OCI-LY7 (cell line): ENCODE measurements around the gene KL. TPM values are rescaled to one million over a fixed set of nuclear protein-coding genes. Genes with fewer than 3 reads are reported as not detected.

Experiments used
- BruUV-seq: library from RNA; stranded (reverse); fragments of 400-500 nt; replicated peaks from 2 replicates; lab custom pipeline; 2021; lab: Mats Ljungman, UMichigan
- CTCF ChIA-PET: fragments of 300-600 bp; sonication (Branson Sonifier 250); formaldehyde crosslinking; loops from one replicate; lab custom pipeline; 2022; ENCODE audit warnings: antibody characterized with exemption; ENCODE audit not compliant: unreplicated experiment; lab: Charles Lee
- POLR2A ChIA-PET: fragments of 300-600 bp; sonication (Branson Sonifier 250); formaldehyde crosslinking; loops from one replicate; lab custom pipeline; 2022; ENCODE audit warnings: antibody characterized with exemption; lab: Charles Lee
- DNase-seq: peaks from one replicate; pipeline ENCODE4 v3.0.0-alpha.2; 2015; ENCODE audit warnings: low spot score
- H2AFZ ChIP-seq: fragments of 200-600 bp; sonication (generic), shearing (Covaris generic); 2 replicates; pipeline ENCODE4 v1.6.1; 2014; ENCODE audit warnings: mild to moderate bottlenecking, antibody characterized with exemption, low read length, moderate library complexity
- H3K27ac ChIP-seq: fragments of 200-600 bp; sonication (generic); 2 replicates; pipeline ENCODE4 v1.5.1; 2014; ENCODE audit warnings: mixed run types, low read depth, mild to moderate bottlenecking, moderate library complexity, low read length, inconsistent platforms; ENCODE audit not compliant: poor library complexity, severe bottlenecking
- H3K36me3 ChIP-seq: fragments of 200-600 bp; sonication (generic); 2 replicates; pipeline ENCODE4 v1.6.1; 2014; ENCODE audit warnings: mild to moderate bottlenecking, antibody characterized with exemption, low read length, moderate library complexity, mixed read lengths; ENCODE audit not compliant: insufficient read depth
- H3K4me1 ChIP-seq: fragments of 200-600 bp; sonication (generic); 2 replicates; pipeline ENCODE4 v1.5.1; 2014; ENCODE audit warnings: mild to moderate bottlenecking, low read length; ENCODE audit not compliant: insufficient read depth, poor library complexity, severe bottlenecking
- H3K4me2 ChIP-seq: fragments of 200-600 bp; sonication (generic); 2 replicates; pipeline ENCODE4 v1.6.1; 2014; ENCODE audit warnings: mild to moderate bottlenecking, low read length
- H3K4me3 ChIP-seq: fragments of 200-600 bp; sonication (generic); 2 replicates; pipeline ENCODE4 v1.5.1; 2014; ENCODE audit warnings: mild to moderate bottlenecking, low read depth, low read length; ENCODE audit not compliant: poor library complexity, severe bottlenecking
- H3K79me2 ChIP-seq: fragments of 200-600 bp; sonication (generic); 2 replicates; pipeline ENCODE4 v1.6.1; 2016; ENCODE audit warnings: low read depth, mild to moderate bottlenecking, low read length, moderate library complexity, mixed read lengths; ENCODE audit not compliant: insufficient read depth
- H3K9me2 ChIP-seq: fragments of 200-600 bp; sonication (generic); 2 replicates; pipeline ENCODE4 v1.6.1; 2016; ENCODE audit warnings: mild to moderate bottlenecking, low read length, mixed read lengths; ENCODE audit not compliant: insufficient read depth
- H3K9me3 ChIP-seq: fragments of 200-600 bp; sonication (generic); 2 replicates; pipeline ENCODE4 v1.6.1; 2014; ENCODE audit warnings: mild to moderate bottlenecking, mixed run types, low read length, mixed read lengths
- H4K20me1 ChIP-seq: fragments of 200-600 bp; sonication (generic); 2 replicates; pipeline ENCODE4 v1.6.1; 2014; ENCODE audit warnings: mild to moderate bottlenecking, antibody characterized with exemption, low read length, moderate library complexity, mixed read lengths; ENCODE audit not compliant: insufficient read depth
- CTCF ChIP-seq: fragments of 200-600 bp; sonication (generic); conservative IDR thresholded peaks from 2 replicates; pipeline ENCODE4 v1.5.1; 2014; ENCODE audit warnings: mild to moderate bottlenecking, antibody characterized with exemption, low read length, moderate library complexity, mixed read lengths
- EZH2phosphoT487 ChIP-seq: fragments of 200-600 bp; sonication (generic); IDR thresholded peaks from 2 replicates; pipeline ENCODE4 v1.6.1; 2018; ENCODE audit warnings: low read depth, borderline replicate concordance, mild to moderate bottlenecking, mixed run types, antibody characterized with exemption, low read length, moderate library complexity, mixed read lengths
- intact Hi-C: fragments of 100-400 bp; cut with micrococcal nuclease; formaldehyde crosslinking; loops from one replicate; pipeline ENCODE4 v1.10.0; 2022; ENCODE audit not compliant: unreplicated experiment
- total RNA-seq, 2 experiments: library from RNA; depleted of rRNA in 1 of 2; stranded (reverse); fragments of >200 nt in 1 of 2; shearing (Covaris generic) in 1 of 2; gene quantifications; 2 replicates each; pipeline ENCODE4 v1.2.3, GENCODE V29; 2014 to 2022

KL gene
- total RNA-seq, 2 experiments from 2014 or later: not detected

GRCh38 chr13:33015241-33015668 lies 968 bp upstream of the KL start:
- BruUV-seq: no TSS peak
- no peak overlapping the region for H3K4me2 ChIP-seq

GRCh38 chr13:33015791-33016323 lies 366 bp upstream of the KL start:
- no peak overlapping the region for H3K4me2 ChIP-seq
- no peaks in the 10 kb centered on the region for H4K20me1 ChIP-seq
- no peak overlapping the region for H2AFZ ChIP-seq
- no peak for DNase-seq
- H3K79me2 ChIP-seq: no peaks in the 10 kb centered on the region
- ChIA-PET POLR2A (no interaction called here), CTCF (no interaction called here)
- no peak overlapping the region for H3K27ac ChIP-seq
- intact Hi-C loops: no loop called here
- no TSS peak for BruUV-seq
- no peak overlapping the region for H3K4me3 ChIP-seq
- H3K9me2 ChIP-seq: no peaks in the 10 kb centered on the region
- TF ChIP-seq EZH2phosphoT487: no peak
- no peaks in the 10 kb centered on the region for H3K4me1 ChIP-seq
- H3K9me3 ChIP-seq: no peaks in the 10 kb centered on the region
- H3K36me3 ChIP-seq: no peaks in the 10 kb centered on the region

More at GRCh38 chr13:33015241-33015668, 968 bp upstream of the KL start:
- Histone ChIP-seq H3K9me2 (no peaks in the 10 kb centered on the region), H3K9me3 (no peaks in the 10 kb centered on the region), H3K36me3 (no peaks in the 10 kb centered on the region), H3K4me3 (no peak overlapping the region), H2AFZ (no peak overlapping the region), H3K27ac (no peak overlapping the region), H3K79me2 (no peaks in the 10 kb centered on the region), H3K4me1 (no peaks in the 10 kb centered on the region), H4K20me1 (no peaks in the 10 kb centered on the region)
- no peak for DNase-seq
- no peak for TF ChIP-seq CTCF
- TF ChIP-seq EZH2phosphoT487: no peak
- intact Hi-C loops: no loop called here
- ChIA-PET CTCF (no interaction called here), POLR2A (no interaction called here)

GRCh38 chr13:33017323-33017929 lies 1.2 kb downstream of the KL start:
- Histone ChIP-seq H3K27ac (no peak overlapping the region), H3K9me2 (no peaks in the 10 kb centered on the region), H4K20me1 (no peaks in the 10 kb centered on the region), H3K9me3 (no peaks in the 10 kb centered on the region), H3K4me1 (no peaks in the 10 kb centered on the region), H3K36me3 (no peaks in the 10 kb centered on the region), H3K79me2 (no peaks in the 10 kb centered on the region), H3K4me3 (no peak overlapping the region), H3K4me2 (no peak overlapping the region), H2AFZ (no peak overlapping the region)
- TF ChIP-seq EZH2phosphoT487 (no peak), CTCF (peak; percentile 67)
- peak; percentile 30 for DNase-seq
- no TSS peak for BruUV-seq
- ChIA-PET POLR2A (no interaction called here), CTCF (no interaction called here)
- intact Hi-C loops: no loop called here
